K562 (cell line): ENCODE measurements around the gene FPR1. TPM values are rescaled to one million over a fixed set of nuclear protein-coding genes. Genes with fewer than 3 reads are reported as not detected.

Experiments
- CXXC5 ChIP-seq: fragments of 250-450 bp; sonication (Bioruptor Pico); IDR thresholded peaks from 2 replicates; pipeline ENCODE4 v1.8.0; 2022; ENCODE audit warnings: inconsistent platforms, mild to moderate bottlenecking, moderate library complexity
- PML ChIP-seq: IDR thresholded peaks from 2 replicates; pipeline ENCODE4 v1.6.1; 2012; ENCODE audit warnings: low read length, inconsistent platforms
- RFX5 ChIP-seq: IDR thresholded peaks from 2 replicates; pipeline ENCODE4 v1.6.1; 2011; ENCODE audit warnings: low read depth, mild to moderate bottlenecking, improper control_type of control experiment, low read length
- SMARCE1 ChIP-seq: fragments of 450-650 bp; IDR thresholded peaks from 2 replicates; pipeline ENCODE4 v1.7.1; 2016; ENCODE audit warnings: mild to moderate bottlenecking
- TFAP4 ChIP-seq: sonication (generic); formaldehyde crosslinking; IDR thresholded peaks from 2 replicates; pipeline ENCODE4 v1.8.0; 2022; ENCODE audit warnings: missing genetic modification reagents, mild to moderate bottlenecking, moderate library complexity, borderline replicate concordance
- YBX1 ChIP-seq: fragments of 450-650 bp; IDR thresholded peaks from 2 replicates; pipeline ENCODE4 v1.7.1; 2016; ENCODE audit warnings: mild to moderate bottlenecking
- ZKSCAN8 ChIP-seq: fragments of 200-800 bp; sonication (Bioruptor generic); IDR thresholded peaks from 2 replicates; pipeline ENCODE4 v1.6.1; 2016; ENCODE audit warnings: missing genetic modification characterization, missing compliant biosample characterization
- ZNF551 ChIP-seq: fragments of 250-450 bp; sonication (Bioruptor Pico); IDR thresholded peaks from 2 replicates; pipeline ENCODE4 v1.5.0; 2021; ENCODE audit warnings: mild to moderate bottlenecking, moderate library complexity
- polyA plus RNA-seq, 8 experiments: library from polyadenylated mRNA; depleted of rRNA in 4 of 8; stranded (reverse) in 5 of 8; unstranded in 3 of 8; fragments of >200 nt; fragmentation: Nextera tagmentation in 2 of 8; fragmentation: Illumina TruSeq in 1 of 8; extraction: Ambion mirVana in 2 of 8; extraction: Trizol in 1 of 8; gene quantifications; 2 replicates each; pipeline versions ENCODE4 v1.2.1 to v1.2.3, GENCODE V29; 2011 to 2014; ENCODE audit warnings: inconsistent platforms in 1 of 8, missing spikeins in 1 of 8
- total RNA-seq, 7 experiments: library from RNA; depleted of rRNA in 6 of 7; stranded (reverse); fragments of >200 nt in 6 of 7; fragmentation: Illumina TruSeq in 2 of 7; extraction: Trizol in 2 of 7; gene quantifications; 2 replicates each; pipeline versions ENCODE4 v1.2.1 to v1.2.3, GENCODE V29; 2011 to 2021; ENCODE audit warnings: low replicate concordance in 1 of 7
- TF ChIP-seq, protein P1 (sequence below): fragments of 450-650 bp; IDR thresholded peaks from 2 replicates; pipeline ENCODE4 v1.6.1; 2017; ENCODE audit warnings: antibody characterized with exemption, mild to moderate bottlenecking
- TF ChIP-seq, protein P2 (sequence below): fragments of 450-650 bp; formaldehyde crosslinking; IDR thresholded peaks from 2 replicates; pipeline ENCODE4 v1.4.0; 2020; ENCODE audit warnings: mild to moderate bottlenecking, moderate library complexity
- TF ChIP-seq, protein P3 (sequence below): fragments of 450-650 bp; IDR thresholded peaks from 2 replicates; pipeline ENCODE4 v1.6.1; 2016; ENCODE audit warnings: low read depth

FPR1 gene
- total and polyA plus RNA-seq, 9 of the 15 experiments (the other 6 are each of a cell fraction or from before 2014, with no cell fraction given) = 0.06 to 0.25 (median 0.14) TPM; not detected in 4

DNA sequence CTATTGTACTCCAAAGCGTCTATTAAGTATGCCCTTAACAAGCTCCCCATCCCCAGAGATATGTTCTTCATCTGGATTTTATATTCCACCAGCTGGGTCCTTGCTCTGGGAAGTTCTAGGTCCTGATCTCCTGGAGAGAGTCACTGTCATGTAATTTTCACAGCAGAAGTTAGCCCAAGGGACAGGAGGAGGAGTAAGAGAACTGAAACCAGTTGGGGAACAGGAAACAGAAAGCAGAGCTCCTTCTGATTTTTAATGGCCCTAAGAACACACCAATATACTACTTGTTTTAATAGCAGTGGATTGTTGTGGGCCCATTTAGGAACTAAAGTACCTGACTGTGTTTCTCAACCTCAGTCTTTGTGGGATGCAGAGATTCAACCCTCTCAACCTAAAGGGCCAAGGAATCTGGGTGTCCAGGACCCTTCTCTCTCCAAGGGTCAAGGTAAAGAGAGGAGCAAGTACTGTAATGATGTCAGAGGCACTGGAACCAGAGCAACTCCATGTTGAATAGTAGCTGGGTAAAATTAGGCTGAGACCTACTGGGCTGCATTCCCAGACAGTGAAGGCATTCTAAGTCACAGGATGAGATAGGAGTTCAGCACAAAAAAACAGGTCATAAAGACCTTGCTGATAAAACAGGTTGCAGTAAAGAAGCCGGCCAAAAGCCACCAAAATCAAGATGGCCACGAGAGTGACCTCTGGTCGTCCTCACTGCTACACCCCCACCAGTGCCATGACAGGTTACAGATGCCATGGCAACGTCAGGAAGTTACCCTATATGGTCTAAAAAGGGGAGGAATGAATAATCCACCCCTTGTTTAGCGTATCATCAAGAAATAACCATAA is 35.2 kb upstream of the FPR1 start (continued):
- TF ChIP-seq, protein P1, sequence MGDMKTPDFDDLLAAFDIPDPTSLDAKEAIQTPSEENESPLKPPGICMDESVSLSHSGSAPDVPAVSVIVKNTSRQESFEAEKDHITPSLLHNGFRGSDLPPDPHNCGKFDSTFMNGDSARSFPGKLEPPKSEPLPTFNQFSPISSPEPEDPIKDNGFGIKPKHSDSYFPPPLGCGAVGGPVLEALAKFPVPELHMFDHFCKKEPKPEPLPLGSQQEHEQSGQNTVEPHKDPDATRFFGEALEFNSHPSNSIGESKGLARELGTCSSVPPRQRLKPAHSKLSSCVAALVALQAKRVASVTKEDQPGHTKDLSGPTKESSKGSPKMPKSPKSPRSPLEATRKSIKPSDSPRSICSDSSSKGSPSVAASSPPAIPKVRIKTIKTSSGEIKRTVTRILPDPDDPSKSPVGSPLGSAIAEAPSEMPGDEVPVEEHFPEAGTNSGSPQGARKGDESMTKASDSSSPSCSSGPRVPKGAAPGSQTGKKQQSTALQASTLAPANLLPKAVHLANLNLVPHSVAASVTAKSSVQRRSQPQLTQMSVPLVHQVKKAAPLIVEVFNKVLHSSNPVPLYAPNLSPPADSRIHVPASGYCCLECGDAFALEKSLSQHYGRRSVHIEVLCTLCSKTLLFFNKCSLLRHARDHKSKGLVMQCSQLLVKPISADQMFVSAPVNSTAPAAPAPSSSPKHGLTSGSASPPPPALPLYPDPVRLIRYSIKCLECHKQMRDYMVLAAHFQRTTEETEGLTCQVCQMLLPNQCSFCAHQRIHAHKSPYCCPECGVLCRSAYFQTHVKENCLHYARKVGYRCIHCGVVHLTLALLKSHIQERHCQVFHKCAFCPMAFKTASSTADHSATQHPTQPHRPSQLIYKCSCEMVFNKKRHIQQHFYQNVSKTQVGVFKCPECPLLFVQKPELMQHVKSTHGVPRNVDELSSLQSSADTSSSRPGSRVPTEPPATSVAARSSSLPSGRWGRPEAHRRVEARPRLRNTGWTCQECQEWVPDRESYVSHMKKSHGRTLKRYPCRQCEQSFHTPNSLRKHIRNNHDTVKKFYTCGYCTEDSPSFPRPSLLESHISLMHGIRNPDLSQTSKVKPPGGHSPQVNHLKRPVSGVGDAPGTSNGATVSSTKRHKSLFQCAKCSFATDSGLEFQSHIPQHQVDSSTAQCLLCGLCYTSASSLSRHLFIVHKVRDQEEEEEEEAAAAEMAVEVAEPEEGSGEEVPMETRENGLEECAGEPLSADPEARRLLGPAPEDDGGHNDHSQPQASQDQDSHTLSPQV = peak; percentile 99
- TF ChIP-seq, protein P2, sequence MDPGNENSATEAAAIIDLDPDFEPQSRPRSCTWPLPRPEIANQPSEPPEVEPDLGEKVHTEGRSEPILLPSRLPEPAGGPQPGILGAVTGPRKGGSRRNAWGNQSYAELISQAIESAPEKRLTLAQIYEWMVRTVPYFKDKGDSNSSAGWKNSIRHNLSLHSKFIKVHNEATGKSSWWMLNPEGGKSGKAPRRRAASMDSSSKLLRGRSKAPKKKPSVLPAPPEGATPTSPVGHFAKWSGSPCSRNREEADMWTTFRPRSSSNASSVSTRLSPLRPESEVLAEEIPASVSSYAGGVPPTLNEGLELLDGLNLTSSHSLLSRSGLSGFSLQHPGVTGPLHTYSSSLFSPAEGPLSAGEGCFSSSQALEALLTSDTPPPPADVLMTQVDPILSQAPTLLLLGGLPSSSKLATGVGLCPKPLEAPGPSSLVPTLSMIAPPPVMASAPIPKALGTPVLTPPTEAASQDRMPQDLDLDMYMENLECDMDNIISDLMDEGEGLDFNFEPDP (CRISPR knock-in tag) = 0 out of 2 replicates have a peak, but pooled peaks have one; percentile 66
- TF ChIP-seq CXXC5 (peak; percentile 90), ZNF551 (CRISPR knock-in tag) (no peak), SMARCE1 (no peak), ZKSCAN8 (CRISPR knock-in tag) (peak; percentile 95), YBX1 (no peak), TFAP4 (no peak), RFX5 (no peak), PML (no peak)
- TF ChIP-seq, protein P3, sequence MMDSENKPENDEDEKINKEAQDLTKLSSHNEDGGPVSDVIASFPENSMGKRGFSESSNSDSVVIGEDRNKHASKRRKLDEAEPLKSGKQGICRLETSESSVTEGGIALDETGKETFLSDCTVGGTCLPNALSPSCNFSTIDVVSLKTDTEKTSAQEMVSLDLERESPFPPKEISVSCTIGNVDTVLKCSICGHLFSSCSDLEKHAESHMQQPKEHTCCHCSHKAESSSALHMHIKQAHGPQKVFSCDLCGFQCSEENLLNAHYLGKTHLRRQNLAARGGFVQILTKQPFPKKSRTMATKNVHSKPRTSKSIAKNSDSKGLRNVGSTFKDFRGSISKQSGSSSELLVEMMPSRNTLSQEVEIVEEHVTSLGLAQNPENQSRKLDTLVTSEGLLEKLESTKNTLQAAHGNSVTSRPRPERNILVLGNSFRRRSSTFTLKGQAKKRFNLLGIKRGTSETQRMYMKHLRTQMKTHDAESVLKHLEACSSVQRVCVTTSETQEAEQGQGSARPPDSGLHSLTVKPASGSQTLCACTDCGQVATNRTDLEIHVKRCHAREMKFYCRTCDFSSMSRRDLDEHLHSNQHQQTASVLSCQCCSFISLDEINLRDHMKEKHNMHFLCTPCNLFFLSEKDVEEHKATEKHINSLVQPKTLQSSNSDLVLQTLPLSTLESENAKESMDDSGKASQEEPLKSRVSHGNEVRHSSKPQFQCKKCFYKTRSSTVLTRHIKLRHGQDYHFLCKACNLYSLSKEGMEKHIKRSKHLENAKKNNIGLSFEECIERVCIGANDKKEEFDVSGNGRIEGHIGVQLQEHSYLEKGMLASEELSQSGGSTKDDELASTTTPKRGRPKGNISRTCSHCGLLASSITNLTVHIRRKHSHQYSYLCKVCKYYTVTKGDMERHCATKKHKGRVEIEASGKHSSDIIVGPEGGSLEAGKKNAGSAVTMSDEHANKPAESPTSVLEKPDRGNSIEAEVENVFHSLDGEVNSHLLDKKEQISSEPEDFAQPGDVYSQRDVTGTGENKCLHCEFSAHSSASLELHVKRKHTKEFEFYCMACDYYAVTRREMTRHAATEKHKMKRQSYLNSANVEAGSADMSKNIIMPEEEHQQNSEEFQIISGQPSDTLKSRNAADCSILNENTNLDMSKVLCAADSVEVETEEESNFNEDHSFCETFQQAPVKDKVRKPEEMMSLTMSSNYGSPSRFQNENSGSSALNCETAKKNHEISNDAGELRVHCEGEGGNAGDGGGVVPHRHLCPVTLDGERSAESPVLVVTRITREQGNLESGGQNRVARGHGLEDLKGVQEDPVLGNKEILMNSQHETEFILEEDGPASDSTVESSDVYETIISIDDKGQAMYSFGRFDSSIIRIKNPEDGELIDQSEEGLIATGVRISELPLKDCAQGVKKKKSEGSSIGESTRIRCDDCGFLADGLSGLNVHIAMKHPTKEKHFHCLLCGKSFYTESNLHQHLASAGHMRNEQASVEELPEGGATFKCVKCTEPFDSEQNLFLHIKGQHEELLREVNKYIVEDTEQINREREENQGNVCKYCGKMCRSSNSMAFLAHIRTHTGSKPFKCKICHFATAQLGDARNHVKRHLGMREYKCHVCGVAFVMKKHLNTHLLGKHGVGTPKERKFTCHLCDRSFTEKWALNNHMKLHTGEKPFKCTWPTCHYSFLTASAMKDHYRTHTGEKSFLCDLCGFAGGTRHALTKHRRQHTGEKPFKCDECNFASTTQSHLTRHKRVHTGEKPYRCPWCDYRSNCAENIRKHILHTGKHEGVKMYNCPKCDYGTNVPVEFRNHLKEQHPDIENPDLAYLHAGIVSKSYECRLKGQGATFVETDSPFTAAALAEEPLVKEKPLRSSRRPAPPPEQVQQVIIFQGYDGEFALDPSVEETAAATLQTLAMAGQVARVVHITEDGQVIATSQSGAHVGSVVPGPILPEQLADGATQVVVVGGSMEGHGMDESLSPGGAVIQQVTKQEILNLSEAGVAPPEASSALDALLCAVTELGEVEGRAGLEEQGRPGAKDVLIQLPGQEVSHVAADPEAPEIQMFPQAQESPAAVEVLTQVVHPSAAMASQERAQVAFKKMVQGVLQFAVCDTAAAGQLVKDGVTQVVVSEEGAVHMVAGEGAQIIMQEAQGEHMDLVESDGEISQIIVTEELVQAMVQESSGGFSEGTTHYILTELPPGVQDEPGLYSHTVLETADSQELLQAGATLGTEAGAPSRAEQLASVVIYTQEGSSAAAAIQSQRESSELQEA = no peak
